Parathyroid adenoma (tissue), 2 donors: ENCODE data around the gene ADPRHL1.

Source experiments
- H2AFZ ChIP-seq: fragments of 300-600 bp; sonication (generic); one replicate; pipeline ENCODE4 v1.7.0; 2017; ENCODE audit warnings: antibody characterized with exemption, mild to moderate bottlenecking
- H3K27ac ChIP-seq: fragments of 300-600 bp; sonication (generic); one replicate; pipeline ENCODE4 v1.7.0; 2017
- H3K27me3 ChIP-seq: fragments of 300-600 bp; sonication (generic); one replicate; pipeline ENCODE4 v1.7.0; 2017; ENCODE audit warnings: low read length; ENCODE audit not compliant: control insufficient read depth, insufficient read depth
- H3K36me3 ChIP-seq: fragments of 300-600 bp; sonication (generic); one replicate; pipeline ENCODE4 v1.7.0; 2017; ENCODE audit warnings: low read length; ENCODE audit not compliant: control insufficient read depth, insufficient read depth
- H3K4me1 ChIP-seq: fragments of 300-600 bp; sonication (generic); one replicate; pipeline ENCODE4 v1.7.0; 2017; ENCODE audit warnings: control low read depth
- H3K4me2 ChIP-seq: fragments of 300-600 bp; sonication (generic); one replicate; pipeline ENCODE4 v1.7.0; 2017; ENCODE audit warnings: low read length
- H3K4me3 ChIP-seq: fragments of 300-600 bp; sonication (generic); one replicate; pipeline ENCODE4 v1.7.0; 2017; ENCODE audit warnings: low read depth, low read length
- H3K79me2 ChIP-seq: fragments of 300-600 bp; sonication (generic); one replicate; pipeline ENCODE4 v1.7.0; 2017; ENCODE audit warnings: control low read depth
- H3K9ac ChIP-seq: fragments of 300-600 bp; sonication (generic); one replicate; pipeline ENCODE4 v1.7.0; 2017; ENCODE audit warnings: mild to moderate bottlenecking
- H3K9me3 ChIP-seq: fragments of 300-600 bp; sonication (generic); one replicate; pipeline ENCODE4 v1.7.0; 2017; ENCODE audit warnings: low read length; ENCODE audit not compliant: control insufficient read depth
- TF ChIP-seq, protein P1 (sequence below): fragments of 300-600 bp; sonication (generic); IDR thresholded peaks from one replicate; pipeline ENCODE4 v1.7.0; 2017; ENCODE audit warnings: antibody characterized with exemption, mild to moderate bottlenecking
- donor health status: primary hyperparathyroidism.

The ADPRHL1 gene

DNA sequence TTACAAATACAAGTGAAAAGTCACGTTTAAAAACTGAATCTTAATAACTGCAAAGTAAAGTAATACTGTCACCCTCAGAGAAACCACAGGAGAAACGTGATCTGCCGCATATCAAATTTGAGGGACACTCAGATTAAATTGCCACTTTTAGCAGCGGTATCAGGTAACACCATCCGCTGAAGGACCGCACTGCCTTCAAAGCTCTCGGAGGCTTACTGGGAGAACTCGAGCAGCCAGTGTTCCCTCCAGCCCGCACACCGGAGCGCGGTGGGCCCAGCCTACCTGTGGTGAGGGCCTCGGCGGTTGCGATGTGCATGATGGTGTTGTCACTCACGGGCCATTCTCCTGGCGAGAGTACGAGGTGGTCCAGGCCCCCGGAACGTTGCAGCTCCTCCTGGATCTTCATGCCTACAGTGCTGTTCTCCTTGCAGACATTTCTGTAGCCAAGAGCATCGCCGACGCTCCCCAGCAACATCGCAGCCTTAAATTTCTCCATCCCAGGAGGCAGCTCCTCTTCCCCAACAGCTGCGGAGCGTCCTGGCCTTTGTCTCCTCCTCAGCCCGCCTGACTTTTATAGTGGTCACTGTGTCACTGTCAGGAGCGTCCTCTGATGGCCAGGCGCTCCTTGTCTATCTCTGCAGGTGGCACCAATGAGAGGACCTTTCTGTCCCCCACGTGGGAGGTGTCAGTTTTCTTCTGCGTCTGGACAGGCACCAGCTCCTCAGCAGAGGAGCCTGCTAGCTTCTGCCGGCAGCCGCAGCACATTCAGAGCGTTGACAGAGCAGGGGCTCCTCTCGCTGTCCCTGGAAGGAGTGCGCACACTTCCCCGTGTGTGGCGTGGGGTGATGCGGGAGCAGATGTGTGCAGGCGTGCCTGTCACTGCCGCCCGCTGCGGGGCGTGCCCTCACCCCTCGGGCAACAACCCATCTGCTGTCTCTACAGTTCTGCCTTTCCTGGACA is at the start of gene ADPRHL1:
TSS of gene ADPRHL1 (minus strand) at position 547 of the 960 bp plus-strand sequence. CDS start at position 496, 51 bp downstream.
- Histone ChIP-seq H3K79me2 (no peaks in the 10 kb centered on the region), H3K9me3 (no peaks in the 10 kb centered on the region), H3K4me1 (no peaks in the 10 kb centered on the region), H3K4me2 (no peak within 1 kb of the TSS), H3K27ac (no peak within 1 kb of the TSS), H3K36me3 (no peaks in the 10 kb centered on the region), H3K9ac (no peak within 1 kb of the TSS), H3K4me3 (no peak within 1 kb of the TSS), H3K27me3 (no peaks in the 10 kb centered on the region), H2AFZ (no peak within 1 kb of the TSS)
- TF ChIP-seq, protein P1, sequence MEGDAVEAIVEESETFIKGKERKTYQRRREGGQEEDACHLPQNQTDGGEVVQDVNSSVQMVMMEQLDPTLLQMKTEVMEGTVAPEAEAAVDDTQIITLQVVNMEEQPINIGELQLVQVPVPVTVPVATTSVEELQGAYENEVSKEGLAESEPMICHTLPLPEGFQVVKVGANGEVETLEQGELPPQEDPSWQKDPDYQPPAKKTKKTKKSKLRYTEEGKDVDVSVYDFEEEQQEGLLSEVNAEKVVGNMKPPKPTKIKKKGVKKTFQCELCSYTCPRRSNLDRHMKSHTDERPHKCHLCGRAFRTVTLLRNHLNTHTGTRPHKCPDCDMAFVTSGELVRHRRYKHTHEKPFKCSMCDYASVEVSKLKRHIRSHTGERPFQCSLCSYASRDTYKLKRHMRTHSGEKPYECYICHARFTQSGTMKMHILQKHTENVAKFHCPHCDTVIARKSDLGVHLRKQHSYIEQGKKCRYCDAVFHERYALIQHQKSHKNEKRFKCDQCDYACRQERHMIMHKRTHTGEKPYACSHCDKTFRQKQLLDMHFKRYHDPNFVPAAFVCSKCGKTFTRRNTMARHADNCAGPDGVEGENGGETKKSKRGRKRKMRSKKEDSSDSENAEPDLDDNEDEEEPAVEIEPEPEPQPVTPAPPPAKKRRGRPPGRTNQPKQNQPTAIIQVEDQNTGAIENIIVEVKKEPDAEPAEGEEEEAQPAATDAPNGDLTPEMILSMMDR = no peak

- Histone ChIP-seq H2AFZ (no peak overlapping the region), H3K27ac (no peak overlapping the region)
These were observed 49.4 kb upstream of the ADPRHL1 start for GRCh38 chr13:113502686-113503085.

GRCh38 chr13:113500530-113501265 is 47.4 kb upstream of the ADPRHL1 start:
- Histone ChIP-seq H3K27me3 (no peaks in the 10 kb centered on the region), H3K4me1 (no peaks in the 10 kb centered on the region), H2AFZ (no peak overlapping the region), H3K27ac (no peak overlapping the region), H3K4me2 (no peak overlapping the region), H3K9me3 (no peaks in the 10 kb centered on the region), H3K36me3 (no peaks in the 10 kb centered on the region), H3K9ac (no peak overlapping the region), H3K4me3 (no peak overlapping the region), H3K79me2 (no peaks in the 10 kb centered on the region)
- TF ChIP-seq, protein P1 = no peak

More at GRCh38 chr13:113502686-113503085, 49.4 kb upstream of the ADPRHL1 start:
- no peak overlapping the region for H3K4me3 ChIP-seq
- no peaks in the 10 kb centered on the region for H3K9me3 ChIP-seq
- H3K4me2 ChIP-seq = no peak overlapping the region
- no peak overlapping the region for H3K9ac ChIP-seq
- TF ChIP-seq, protein P1 = no peak
- no peaks in the 10 kb centered on the region for H3K27me3 ChIP-seq
- H3K79me2 ChIP-seq = no peaks in the 10 kb centered on the region
- no peaks in the 10 kb centered on the region for H3K4me1 ChIP-seq
- no peaks in the 10 kb centered on the region for H3K36me3 ChIP-seq

DNA sequence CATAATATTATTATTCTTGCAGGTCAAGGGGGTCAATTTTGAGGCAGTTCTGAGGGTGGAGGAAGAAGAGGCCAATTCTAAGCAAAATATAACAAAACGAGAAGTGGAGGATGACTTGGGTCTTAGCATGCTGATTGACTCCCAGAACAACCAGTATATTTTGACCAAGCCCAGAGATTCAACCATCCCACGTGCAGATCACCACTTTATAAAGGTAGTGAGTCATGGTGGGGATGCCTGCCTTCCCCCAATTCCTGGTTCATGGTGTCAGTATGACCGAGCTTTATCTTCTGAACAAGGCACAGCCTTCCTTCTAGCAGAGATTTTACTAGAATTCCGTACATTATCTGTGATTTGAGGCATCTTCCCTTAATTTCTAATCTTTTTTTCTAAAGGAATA is 46.6 kb upstream of the ADPRHL1 start:
- Histone ChIP-seq H3K9ac (no peak overlapping the region), H3K79me2 (no peaks in the 10 kb centered on the region), H3K4me1 (peaks cover 3% of the 10 kb centered on the region), H3K4me3 (no peak overlapping the region), H3K9me3 (no peaks in the 10 kb centered on the region), H3K36me3 (no peaks in the 10 kb centered on the region), H3K4me2 (no peak overlapping the region), H3K27ac (no peak overlapping the region), H3K27me3 (no peaks in the 10 kb centered on the region), H2AFZ (no peak overlapping the region)
- TF ChIP-seq, protein P1 = no peak
